ENCODE measurements around the gene POU2AF3. TPM values are rescaled to one million over a fixed set of nuclear protein-coding genes. Genes with fewer than 3 reads are reported as not detected.
A peak's percentile ranks its signal among the peaks of the same experiment; 100 is the strongest.

The POU2AF3 gene
- polyA plus RNA-seq, 1 donor (not counting 4 experiments of a cell fraction or from before 2014, with no cell fraction given) = not detected

- no peak for FAIRE-seq
Measured at GRCh38 chr11:111306321-111306720, 8.0 kb downstream of the POU2AF3 start.

GRCh38 chr11:111307472-111308108 lies 9.2 kb downstream of the POU2AF3 start:
- no peak for TF ChIP-seq EZH2 (IDR thresholded peaks at IDR 0.05; ENCODE audit: low read length)
- TF ChIP-seq, protein P1, sequence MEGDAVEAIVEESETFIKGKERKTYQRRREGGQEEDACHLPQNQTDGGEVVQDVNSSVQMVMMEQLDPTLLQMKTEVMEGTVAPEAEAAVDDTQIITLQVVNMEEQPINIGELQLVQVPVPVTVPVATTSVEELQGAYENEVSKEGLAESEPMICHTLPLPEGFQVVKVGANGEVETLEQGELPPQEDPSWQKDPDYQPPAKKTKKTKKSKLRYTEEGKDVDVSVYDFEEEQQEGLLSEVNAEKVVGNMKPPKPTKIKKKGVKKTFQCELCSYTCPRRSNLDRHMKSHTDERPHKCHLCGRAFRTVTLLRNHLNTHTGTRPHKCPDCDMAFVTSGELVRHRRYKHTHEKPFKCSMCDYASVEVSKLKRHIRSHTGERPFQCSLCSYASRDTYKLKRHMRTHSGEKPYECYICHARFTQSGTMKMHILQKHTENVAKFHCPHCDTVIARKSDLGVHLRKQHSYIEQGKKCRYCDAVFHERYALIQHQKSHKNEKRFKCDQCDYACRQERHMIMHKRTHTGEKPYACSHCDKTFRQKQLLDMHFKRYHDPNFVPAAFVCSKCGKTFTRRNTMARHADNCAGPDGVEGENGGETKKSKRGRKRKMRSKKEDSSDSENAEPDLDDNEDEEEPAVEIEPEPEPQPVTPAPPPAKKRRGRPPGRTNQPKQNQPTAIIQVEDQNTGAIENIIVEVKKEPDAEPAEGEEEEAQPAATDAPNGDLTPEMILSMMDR (optimal IDR thresholded peaks at IDR 0.05 in 1 of 3, IDR thresholded peaks at IDR 0.05 in 1 of 3, conservative IDR thresholded peaks at IDR 0.05 in 1 of 3; ENCODE audit: extremely low read depth in 1 of 3, insufficient read depth in 2 of 3, low read length in 3 of 3) = peak in 1 of 3 experiments; percentile 26
- Histone ChIP-seq H3K9me1 (ENCODE audit: control insufficient read depth, extremely low read depth, insufficient read depth, low read length) (no peaks in the 10 kb centered on the region), H3K27ac (ENCODE audit: control insufficient read depth, insufficient read depth, low read length) (no peak overlapping the region), H4K20me1 (ENCODE audit: control insufficient read depth, extremely low read depth, insufficient read depth, low read length) (no peaks in the 10 kb centered on the region), H3K4me3 (ENCODE audit: control insufficient read depth in 2 of 3, extremely low read depth in 1 of 3, insufficient read depth in 2 of 3, low read depth in 1 of 3, low read length in 3 of 3) (no peak overlapping the region), H3K9ac (ENCODE audit: control insufficient read depth, extremely low read depth, insufficient read depth, low read length) (no peak overlapping the region), H3K79me2 (ENCODE audit: control insufficient read depth, insufficient read depth, low read length) (no peaks in the 10 kb centered on the region), H3K27me3 (ENCODE audit: control insufficient read depth, extremely low read depth, insufficient read depth, low read length) (no peaks in the 10 kb centered on the region), H2AFZ (ENCODE audit: control insufficient read depth, low read length) (no peak overlapping the region), H3K36me3 (ENCODE audit: control insufficient read depth in 2 of 2, extremely low read depth in 1 of 2, insufficient read depth in 2 of 2, low read length in 2 of 2) (no peaks in the 10 kb centered on the region), H3K4me1 (ENCODE audit: control insufficient read depth, extremely low read depth, insufficient read depth, low read length) (no peaks in the 10 kb centered on the region), H3K9me3 (ENCODE audit: control insufficient read depth, low read depth, low read length) (no peaks in the 10 kb centered on the region), H3K4me2 (ENCODE audit: control insufficient read depth, extremely low read depth, insufficient read depth, low read depth, low read length) (no peak overlapping the region)
- dilution Hi-C loops (cut with MboI; ENCODE audit: extremely low pct_ligation_motif_present, low sequenced_read_pairs) = no loop called here
- DNase-seq (ENCODE audit: low read depth, low spot score) (no peak), FAIRE-seq (no peak)

More at GRCh38 chr11:111306321-111306720, 8.0 kb downstream of the POU2AF3 start:
- Histone ChIP-seq H3K27ac (ENCODE audit: control insufficient read depth, insufficient read depth, low read length) (no peak overlapping the region), H3K4me1 (ENCODE audit: control insufficient read depth, extremely low read depth, insufficient read depth, low read length) (no peaks in the 10 kb centered on the region), H3K36me3 (ENCODE audit: control insufficient read depth in 2 of 2, extremely low read depth in 1 of 2, insufficient read depth in 2 of 2, low read length in 2 of 2) (no peaks in the 10 kb centered on the region), H3K9ac (ENCODE audit: control insufficient read depth, extremely low read depth, insufficient read depth, low read length) (no peak overlapping the region), H3K9me1 (ENCODE audit: control insufficient read depth, extremely low read depth, insufficient read depth, low read length) (no peaks in the 10 kb centered on the region), H2AFZ (ENCODE audit: control insufficient read depth, low read length) (no peak overlapping the region), H3K79me2 (ENCODE audit: control insufficient read depth, insufficient read depth, low read length) (no peaks in the 10 kb centered on the region), H3K4me2 (ENCODE audit: control insufficient read depth, extremely low read depth, insufficient read depth, low read depth, low read length) (no peak overlapping the region), H3K4me3 (ENCODE audit: control insufficient read depth in 2 of 3, extremely low read depth in 1 of 3, insufficient read depth in 2 of 3, low read depth in 1 of 3, low read length in 3 of 3) (no peak overlapping the region), H4K20me1 (ENCODE audit: control insufficient read depth, extremely low read depth, insufficient read depth, low read length) (no peaks in the 10 kb centered on the region), H3K27me3 (ENCODE audit: control insufficient read depth, extremely low read depth, insufficient read depth, low read length) (peaks cover 6% of the 10 kb centered on the region), H3K9me3 (ENCODE audit: control insufficient read depth, low read depth, low read length) (no peaks in the 10 kb centered on the region)
- no peak for DNase-seq (ENCODE audit: low read depth, low spot score)
- TF ChIP-seq EZH2 (IDR thresholded peaks at IDR 0.05; ENCODE audit: low read length) = no peak
- TF ChIP-seq, protein P1 (optimal IDR thresholded peaks at IDR 0.05 in 1 of 3, IDR thresholded peaks at IDR 0.05 in 1 of 3, conservative IDR thresholded peaks at IDR 0.05 in 1 of 3; ENCODE audit: extremely low read depth in 1 of 3, insufficient read depth in 2 of 3, low read length in 3 of 3) = no peak
- dilution Hi-C loops (cut with MboI; ENCODE audit: extremely low pct_ligation_motif_present, low sequenced_read_pairs) = no loop called here

Data from keratinocyte (primary cell).